Stomach (tissue), 9 donors: ENCODE data around the gene CPT1C. TPM values are rescaled to one million over a fixed set of nuclear protein-coding genes. Genes with fewer than 3 reads are reported as not detected.

Experiments used
- DNase-seq, 2 donors: peaks; one replicate each; pipeline versions ENCODE4 v3.0.0 to v3.0.0-alpha.2; 2013 to 2019
- H3K27ac ChIP-seq, 5 donors: fragments of 200-600 bp in 4 of 5; sonication (generic) in 4 of 5; one replicate each; pipeline ENCODE4 v1.5.1; 2013 to 2019; ENCODE audit warnings: mild to moderate bottlenecking in 1 of 5, moderate library complexity in 1 of 5
- H3K27me3 ChIP-seq, 3 donors: fragments of 200-600 bp; sonication (generic); one replicate each; pipeline ENCODE4 v1.5.1; 2017 to 2019; ENCODE audit warnings: mixed run types in 1 of 3
- H3K36me3 ChIP-seq, 4 donors: fragments of 200-600 bp; sonication (generic); 1 replicate in 3 of 4; 2 replicates in 1 of 4; pipeline ENCODE4 v1.5.1; 2016 to 2019
- H3K4me1 ChIP-seq, 4 donors: fragments of 200-600 bp; sonication (generic); one replicate each; pipeline ENCODE4 v1.5.1; 2016 to 2019
- H3K4me3 ChIP-seq, 4 donors: fragments of 200-600 bp; sonication (generic) in 3 of 4; one replicate each; pipeline ENCODE4 v1.5.1; 2016 to 2019; ENCODE audit warnings: mild to moderate bottlenecking in 1 of 4
- H3K9me3 ChIP-seq, 4 donors: fragments of 200-600 bp; sonication (generic); one replicate each; pipeline ENCODE4 v1.5.1; 2016 to 2019
- CTCF ChIP-seq, 7 experiments: fragments of 450-650 bp in 4 of 7; fragments of 200-600 bp in 3 of 7; sonication (generic) in 3 of 7; IDR thresholded peaks; one replicate each; pipeline ENCODE4 v1.5.1; 2016 to 2019; ENCODE audit warnings: antibody characterized with exemption in 7 of 7, control low read depth in 2 of 7, mild to moderate bottlenecking in 1 of 7
- EP300 ChIP-seq: sonication (generic); formaldehyde crosslinking; IDR thresholded peaks from one replicate; pipeline ENCODE4 v1.6.1; 2017; ENCODE audit warnings: antibody characterized with exemption
- POLR2A ChIP-seq, 4 donors: fragments of 450-650 bp; IDR thresholded peaks; one replicate each; pipeline ENCODE4 v1.6.1; 2016; ENCODE audit warnings: antibody characterized with exemption in 4 of 4, control low read depth in 2 of 4, mild to moderate bottlenecking in 1 of 4, moderate library complexity in 1 of 4
- POLR2AphosphoS5 ChIP-seq, 3 donors: sonication (generic); formaldehyde crosslinking; IDR thresholded peaks; one replicate each; pipeline ENCODE4 v1.6.1; 2016; ENCODE audit warnings: antibody characterized with exemption in 3 of 3
- WGBS, 5 donors: extraction: QIAGEN DNeasy Blood & Tissue Kit in 3 of 5; methylation state at CpG; one replicate each; pipeline versions ENCODE4 v1.1.5 to v1.1.7; 2013 to 2018; 5-methylcytosine and 5-hydroxymethylcytosine counted together
- intact Hi-C: fragments of 100-400 bp; cut with DNase I; formaldehyde crosslinking; loops from one replicate; pipeline ENCODE4 v1.15.1; 2023; ENCODE audit warnings: low total_unique reads
- polyA plus RNA-seq, 3 donors: library from polyadenylated mRNA; stranded (reverse); fragments of 200-250 nt; gene quantifications; one replicate each; pipeline ENCODE4 v1.2.3, GENCODE V29; 2013
- total RNA-seq, 5 donors: library from RNA; depleted of rRNA; stranded (reverse); fragments of >200 nt; gene quantifications; one replicate each; pipeline versions ENCODE4 v1.1.0 to v1.2.3, GENCODE V29; 2014 to 2016
- donor health status: healthy with polysubstance abuse.
- donor health status: Bipolar disorder and iron deficiency.
- donor health status: healthy.

Gene CPT1C
- total and polyA plus RNA-seq, 8 donors, result 1.8 to 35.6 (median 3.1) TPM; not detected in 2

GRCh38 chr19:49682274-49682673 is 8.6 kb upstream of the CPT1C start:
- Histone ChIP-seq H3K27me3 (no peaks in the 10 kb centered on the region), H3K4me3 (no peak overlapping the region), H3K4me1 (peaks cover 34 to 41% (median 39%) of the 10 kb centered on the region in 4 donors), H3K9me3 (no peaks in the 10 kb centered on the region), H3K36me3 (peaks cover 57 to 75% (median 64%) of the 10 kb centered on the region in 4 donors), H3K27ac (no peak overlapping the region)
- WGBS, 5 donors, result 88 to 94% (median 92%) methylated on average over 8 of the region's 8 CpGs
- no peak for DNase-seq
- intact Hi-C loops, result no loop called here
- TF ChIP-seq CTCF (IDR thresholded peaks at IDR 0.05), result no peak
- TF ChIP-seq POLR2A (IDR thresholded peaks at IDR 0.05), result no peak
- TF ChIP-seq EP300, result no peak
- TF ChIP-seq POLR2AphosphoS5 (IDR thresholded peaks at IDR 0.05), result no peak

GRCh38 chr19:49683814-49684250 is 7.1 kb upstream of the CPT1C start:
- peaks cover 59 to 90% (median 77%) of the 10 kb centered on the region in 4 donors for H3K36me3 ChIP-seq
- H3K9me3 ChIP-seq, result no peaks in the 10 kb centered on the region
- peaks cover 0 to 1% (median 0%) of the 10 kb centered on the region in 3 donors for H3K27me3 ChIP-seq
- DNase-seq, result no peak
- no peak overlapping the region for H3K27ac ChIP-seq
- H3K4me3 ChIP-seq, result no peak overlapping the region
- WGBS, 5 donors, result 91 to 96% (median 95%) methylated on average over 14 to 18 of the region's 18 CpGs
- TF ChIP-seq POLR2AphosphoS5 (IDR thresholded peaks at IDR 0.05) (no peak), POLR2A (IDR thresholded peaks at IDR 0.05) (no peak), EP300 (no peak), CTCF (IDR thresholded peaks at IDR 0.05) (no peak)
- intact Hi-C loops, result no loop called here
- peaks cover 23 to 40% (median 26%) of the 10 kb centered on the region in 4 donors for H3K4me1 ChIP-seq

GRCh38 chr19:49684251-49684982 is 6.5 kb upstream of the CPT1C start:
- Histone ChIP-seq H3K36me3 (peaks cover 59 to 90% (median 77%) of the 10 kb centered on the region in 4 donors), H3K27me3 (peaks cover 0 to 7% (median under 1%) of the 10 kb centered on the region in 3 donors), H3K4me3 (no peak overlapping the region), H3K27ac (no peak overlapping the region), H3K9me3 (no peaks in the 10 kb centered on the region), H3K4me1 (peaks cover 22 to 40% (median 26%) of the 10 kb centered on the region in 4 donors)
- no peak for DNase-seq
- TF ChIP-seq CTCF (IDR thresholded peaks at IDR 0.05), result peak in 2 of 7 experiments; percentile 34 to 47
- no peak for TF ChIP-seq EP300
- 69 to 83% (median 76%) methylated on average over 16 to 35 of the region's 35 CpGs for WGBS, 5 donors
- intact Hi-C loops, result no loop called here

- Histone ChIP-seq H3K27me3 (peaks cover 0 to 13% (median 5%) of the 10 kb centered on the region in 3 donors), H3K36me3 (peaks cover 59 to 87% (median 77%) of the 10 kb centered on the region in 4 donors), H3K4me3 (no peak overlapping the region), H3K4me1 (peaks cover 22 to 40% (median 26%) of the 10 kb centered on the region in 4 donors), H3K9me3 (no peaks in the 10 kb centered on the region), H3K27ac (no peak overlapping the region)
- intact Hi-C loops, result no loop called here
- TF ChIP-seq POLR2A (IDR thresholded peaks at IDR 0.05) (no peak), EP300 (no peak), CTCF (IDR thresholded peaks at IDR 0.05) (no peak), POLR2AphosphoS5 (IDR thresholded peaks at IDR 0.05) (no peak)
- 85 to 90% (median 90%) methylated on average over 13 of the region's 13 CpGs for WGBS, 5 donors
- DNase-seq, result no peak
Observed at GRCh38 chr19:49684983-49685553, 5.8 kb upstream of the CPT1C start.
